ENCODE measurements around the gene S100A2.

S100A2 gene

DNA sequence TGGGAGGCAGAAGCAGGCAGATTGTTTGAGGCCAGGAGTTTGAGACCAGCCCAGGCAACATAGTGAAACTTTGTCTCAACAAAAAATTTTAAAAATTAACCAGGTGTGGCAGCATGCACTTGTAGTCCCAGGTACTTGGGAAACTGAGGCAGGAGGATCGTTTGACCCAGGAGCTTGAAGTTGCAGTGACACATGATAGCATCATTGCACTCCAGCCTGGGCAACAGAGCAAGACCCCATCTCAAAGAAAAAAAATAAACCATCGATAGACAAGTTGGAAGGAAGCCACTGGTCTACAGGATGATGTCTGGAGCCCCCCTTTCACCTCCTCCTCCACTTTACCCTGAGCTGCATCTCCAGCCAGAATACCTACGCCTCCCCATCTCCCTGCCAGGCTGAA, 46.4 kb downstream of the S100A2 start:
- Histone ChIP-seq H3K9me3 (ENCODE audit: insufficient read depth, low read depth, low read length) (no peaks in the 10 kb centered on the region), H3K36me3 (ENCODE audit: insufficient read depth, low read depth, low read length) (no peaks in the 10 kb centered on the region), H3K27me3 (ENCODE audit: insufficient read depth, low read length) (peaks cover 29% of the 10 kb centered on the region), H3K4me1 (ENCODE audit: insufficient read depth, low read length) (peaks cover 6% of the 10 kb centered on the region), H3K4me3 (ENCODE audit: low read length) (no peak overlapping the region), H3K9ac (ENCODE audit: low read depth, low read length) (no peak overlapping the region), H3K27ac (ENCODE audit: low read length) (no peak overlapping the region)

DNA sequence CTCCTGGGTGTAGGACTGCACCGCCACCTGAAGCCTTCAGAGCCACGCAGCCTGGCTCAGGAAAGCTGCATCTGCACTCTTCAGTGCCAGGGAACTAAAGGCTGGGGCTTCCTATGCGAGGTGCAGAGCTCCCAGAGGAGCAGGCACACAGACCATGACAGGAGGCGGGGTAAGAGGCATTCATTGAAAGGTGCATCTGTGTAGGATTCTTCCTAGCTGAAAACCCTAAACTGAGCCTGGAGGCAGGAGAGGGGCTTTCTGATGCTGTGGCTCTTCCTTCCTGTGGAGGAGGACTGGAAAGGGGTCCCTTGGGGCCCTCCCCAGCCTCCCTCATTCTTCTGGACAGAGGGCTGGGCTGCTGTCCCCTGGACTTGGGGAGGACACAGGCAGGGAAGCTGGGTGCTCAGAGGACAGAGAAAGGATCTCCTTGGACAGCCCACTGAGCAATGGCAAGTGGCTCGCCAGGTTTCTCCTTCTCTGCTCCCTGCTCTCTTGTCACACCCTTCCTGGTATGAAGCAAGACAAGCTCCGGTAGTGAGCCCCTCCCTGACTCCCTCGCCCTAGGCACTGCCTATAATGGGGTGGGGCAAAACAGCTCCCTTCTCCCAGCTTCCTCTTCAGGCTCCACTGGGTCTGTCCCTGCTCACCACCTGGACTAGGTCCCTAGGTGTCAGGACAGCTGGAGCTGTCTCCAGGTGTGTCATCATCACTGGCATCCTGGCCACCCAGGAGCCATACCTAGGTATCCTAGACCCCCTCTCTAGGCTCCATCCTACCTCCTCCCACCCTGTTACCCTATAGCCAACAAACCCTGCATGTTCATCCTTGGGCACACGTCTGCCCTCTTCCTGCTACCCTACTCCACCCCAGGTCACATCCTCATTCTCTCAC, 49.9 kb downstream of the S100A2 start:
- H3K4me3 ChIP-seq (ENCODE audit: low read length) = no peak overlapping the region
- no peak overlapping the region for H3K9ac ChIP-seq (ENCODE audit: low read depth, low read length)
- peaks cover 56% of the 10 kb centered on the region for H3K27me3 ChIP-seq (ENCODE audit: insufficient read depth, low read length)
- H3K9me3 ChIP-seq (ENCODE audit: insufficient read depth, low read depth, low read length) = no peaks in the 10 kb centered on the region
- no peaks in the 10 kb centered on the region for H3K36me3 ChIP-seq (ENCODE audit: insufficient read depth, low read depth, low read length)
- peaks cover 2% of the 10 kb centered on the region for H3K4me1 ChIP-seq (ENCODE audit: insufficient read depth, low read length)
- H3K27ac ChIP-seq (ENCODE audit: low read length) = no peak overlapping the region

DNA sequence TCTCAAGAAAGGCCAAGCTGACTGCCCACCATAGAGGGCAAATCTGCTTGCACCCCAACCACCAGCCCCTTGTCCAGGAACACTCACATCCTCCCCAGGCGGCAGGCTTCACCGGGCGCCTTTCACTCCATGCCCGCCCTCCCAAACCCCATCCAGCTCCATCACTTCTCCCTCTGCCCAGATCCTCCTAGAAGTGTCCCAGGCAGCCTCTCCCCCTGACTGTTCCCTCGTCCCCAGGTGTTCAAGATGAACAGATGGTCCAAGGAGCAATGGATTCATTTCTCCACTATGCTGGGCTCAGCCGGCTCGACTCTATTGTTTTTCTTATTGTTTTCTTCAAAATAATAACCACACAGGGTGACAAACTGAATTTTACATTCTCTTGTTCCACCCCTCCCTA, 52.0 kb downstream of the S100A2 start:
- Histone ChIP-seq H3K9ac (ENCODE audit: low read depth, low read length) (no peak overlapping the region), H3K9me3 (ENCODE audit: insufficient read depth, low read depth, low read length) (no peaks in the 10 kb centered on the region), H3K27me3 (ENCODE audit: insufficient read depth, low read length) (peaks cover 56% of the 10 kb centered on the region), H3K36me3 (ENCODE audit: insufficient read depth, low read depth, low read length) (no peaks in the 10 kb centered on the region), H3K4me3 (ENCODE audit: low read length) (no peak overlapping the region), H3K4me1 (ENCODE audit: insufficient read depth, low read length) (no peaks in the 10 kb centered on the region), H3K27ac (ENCODE audit: low read length) (no peak overlapping the region)

DNA sequence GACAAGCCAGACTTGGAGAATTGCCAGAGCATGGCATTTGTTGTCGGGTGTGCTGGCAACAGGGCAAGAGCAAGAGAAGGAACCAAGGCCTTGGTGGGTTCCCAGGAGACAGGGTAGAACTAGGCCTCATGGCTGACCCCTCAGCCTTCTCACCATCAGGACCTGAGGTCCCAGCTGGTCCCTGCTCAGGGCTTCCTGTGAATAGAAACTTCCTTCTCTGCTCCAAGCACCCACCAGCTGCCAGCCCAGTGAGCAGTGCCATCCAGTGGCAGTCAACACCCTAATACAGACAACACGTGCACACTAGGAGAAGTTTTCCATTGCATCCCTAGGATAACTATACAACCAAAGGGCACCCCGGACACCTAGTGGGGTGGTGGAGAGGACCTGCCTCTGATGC, 52.6 kb downstream of the S100A2 start:
- H3K9ac ChIP-seq (ENCODE audit: low read depth, low read length) = no peak overlapping the region
- no peak overlapping the region for H3K27ac ChIP-seq (ENCODE audit: low read length)
- H3K4me3 ChIP-seq (ENCODE audit: low read length) = no peak overlapping the region
- peaks cover 54% of the 10 kb centered on the region for H3K27me3 ChIP-seq (ENCODE audit: insufficient read depth, low read length)
- H3K36me3 ChIP-seq (ENCODE audit: insufficient read depth, low read depth, low read length) = no peaks in the 10 kb centered on the region
- no peaks in the 10 kb centered on the region for H3K4me1 ChIP-seq (ENCODE audit: insufficient read depth, low read length)
- H3K9me3 ChIP-seq (ENCODE audit: insufficient read depth, low read depth, low read length) = no peaks in the 10 kb centered on the region

All from iPS-20b (cell line).